ENCODE results near the gene MSL2.
"Not testable (repeated sequence)": the region's sequence is repeated elsewhere in the genome, so short reads cannot be mapped to it uniquely, and the experiment has no call there.

Gene MSL2

GRCh38 chr3:136192831-136193230 lies 3.3 kb downstream of the MSL2 start:
- no peak for DNase-seq (ENCODE audit: low spot score)

- DNase-seq (ENCODE audit: low spot score), result peak; percentile 25
Measured at GRCh38 chr3:136192195-136192594, 3.9 kb downstream of the MSL2 start.

- DNase-seq (ENCODE audit: low spot score), result no peak
Measured at GRCh38 chr3:136189859-136190617, 6.1 kb downstream of the MSL2 start.

GRCh38 chr3:136189043-136189442 lies 7.1 kb downstream of the MSL2 start:
- no peak for DNase-seq (ENCODE audit: low spot score)

- DNase-seq (ENCODE audit: low spot score), result no peak
Measured at GRCh38 chr3:136187868-136188267, 8.3 kb downstream of the MSL2 start.

GRCh38 chr3:136186846-136187245 lies 9.3 kb downstream of the MSL2 start:
- no peak for DNase-seq (ENCODE audit: low spot score)

- DNase-seq (ENCODE audit: low spot score), result peak; percentile 39
Measured at GRCh38 chr3:136186344-136186743, 9.8 kb downstream of the MSL2 start.

- no peak for DNase-seq (ENCODE audit: low spot score)
Measured at GRCh38 chr3:136184703-136185102, 11.4 kb downstream of the MSL2 start.

GRCh38 chr3:136181741-136182140 lies 14.4 kb downstream of the MSL2 start:
- DNase-seq (ENCODE audit: low spot score), result no peak

GRCh38 chr3:136177876-136178275 lies 18.3 kb downstream of the MSL2 start:
- DNase-seq (ENCODE audit: low spot score), result no peak

GRCh38 chr3:136173939-136174490 lies 22.1 kb downstream of the MSL2 start:
- DNase-seq (ENCODE audit: low spot score), result peak; percentile 21

GRCh38 chr3:136171097-136171542 lies 25.0 kb downstream of the MSL2 start:
- DNase-seq (ENCODE audit: low spot score), result peak; percentile 85

- not testable (repeated sequence) for DNase-seq (ENCODE audit: low spot score)
Measured at GRCh38 chr3:136168236-136168635, 27.9 kb downstream of the MSL2 start.

- no peak for DNase-seq (ENCODE audit: low spot score)
Measured at GRCh38 chr3:136166507-136166906, 29.6 kb downstream of the MSL2 start.

- DNase-seq (ENCODE audit: low spot score), result not testable (repeated sequence)
Measured at GRCh38 chr3:136163607-136164006, 32.5 kb downstream of the MSL2 start.

GRCh38 chr3:136162322-136162721 lies 33.8 kb downstream of the MSL2 start:
- DNase-seq (ENCODE audit: low spot score), result no peak

- DNase-seq (ENCODE audit: low spot score), result no peak
Measured at GRCh38 chr3:136161516-136161915, 34.6 kb downstream of the MSL2 start.

GRCh38 chr3:136152963-136153362 lies 43.2 kb downstream of the MSL2 start:
- DNase-seq (ENCODE audit: low spot score), result no peak

GRCh38 chr3:136152176-136152843 lies 43.8 kb downstream of the MSL2 start:
- no peak for DNase-seq (ENCODE audit: low spot score)

GRCh38 chr3:136151219-136151618 lies 44.9 kb downstream of the MSL2 start:
- DNase-seq (ENCODE audit: low spot score), result no peak

GRCh38 chr3:136149667-136150066 lies 46.5 kb downstream of the MSL2 start:
- peak; percentile 47 for DNase-seq (ENCODE audit: low spot score)

GRCh38 chr3:136146981-136147729 lies 49.0 kb downstream of the MSL2 start:
- peak; percentile 57 for DNase-seq (ENCODE audit: low spot score)
